ENCODE data around the gene KCNA2.

DNA sequence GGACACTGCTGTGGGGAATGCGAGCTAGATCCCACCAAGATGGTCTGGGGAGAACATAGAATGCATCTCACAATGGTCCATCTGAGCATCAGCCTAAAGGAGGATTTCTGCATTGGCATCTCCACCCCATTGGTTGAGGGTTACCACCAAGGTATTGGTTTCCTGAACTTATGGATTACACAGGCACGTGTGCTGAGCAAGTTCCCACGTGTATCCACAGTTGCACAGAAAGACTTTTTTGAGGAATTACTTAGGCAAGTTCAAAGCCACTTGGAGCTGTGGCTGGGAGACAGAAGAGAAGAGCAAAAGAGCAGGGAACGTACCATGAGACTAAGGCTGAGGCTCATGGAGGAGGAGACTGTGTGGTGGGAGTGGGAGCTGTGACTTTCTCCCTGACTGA, 43.1 kb downstream of the KCNA2 start:
- TF ChIP-seq POLR2A (IDR thresholded peaks at IDR 0.05): no peak
- TF ChIP-seq, protein P1, sequence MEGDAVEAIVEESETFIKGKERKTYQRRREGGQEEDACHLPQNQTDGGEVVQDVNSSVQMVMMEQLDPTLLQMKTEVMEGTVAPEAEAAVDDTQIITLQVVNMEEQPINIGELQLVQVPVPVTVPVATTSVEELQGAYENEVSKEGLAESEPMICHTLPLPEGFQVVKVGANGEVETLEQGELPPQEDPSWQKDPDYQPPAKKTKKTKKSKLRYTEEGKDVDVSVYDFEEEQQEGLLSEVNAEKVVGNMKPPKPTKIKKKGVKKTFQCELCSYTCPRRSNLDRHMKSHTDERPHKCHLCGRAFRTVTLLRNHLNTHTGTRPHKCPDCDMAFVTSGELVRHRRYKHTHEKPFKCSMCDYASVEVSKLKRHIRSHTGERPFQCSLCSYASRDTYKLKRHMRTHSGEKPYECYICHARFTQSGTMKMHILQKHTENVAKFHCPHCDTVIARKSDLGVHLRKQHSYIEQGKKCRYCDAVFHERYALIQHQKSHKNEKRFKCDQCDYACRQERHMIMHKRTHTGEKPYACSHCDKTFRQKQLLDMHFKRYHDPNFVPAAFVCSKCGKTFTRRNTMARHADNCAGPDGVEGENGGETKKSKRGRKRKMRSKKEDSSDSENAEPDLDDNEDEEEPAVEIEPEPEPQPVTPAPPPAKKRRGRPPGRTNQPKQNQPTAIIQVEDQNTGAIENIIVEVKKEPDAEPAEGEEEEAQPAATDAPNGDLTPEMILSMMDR (IDR thresholded peaks at IDR 0.05): no peak
